Mucosa of stomach (tissue), 1 donor: Measurements from ENCODE around the gene SPA17.

Experiments
- H3K27me3 ChIP-seq: one replicate; pipeline ENCODE4 v1.7.0; 2013; ENCODE audit warnings: mild to moderate bottlenecking, low read length; ENCODE audit not compliant: control insufficient read depth, insufficient read depth
- H3K36me3 ChIP-seq: one replicate; pipeline ENCODE4 v1.7.0; 2013; ENCODE audit warnings: low read length; ENCODE audit not compliant: control insufficient read depth, insufficient read depth
- H3K4me1 ChIP-seq: one replicate; pipeline ENCODE4 v1.7.0; 2013; ENCODE audit warnings: mild to moderate bottlenecking, low read length; ENCODE audit not compliant: control insufficient read depth, insufficient read depth
- H3K4me3 ChIP-seq: one replicate; pipeline ENCODE4 v1.7.0; 2013; ENCODE audit warnings: low read length
- H3K9ac ChIP-seq: one replicate; pipeline ENCODE4 v1.7.0; 2013; ENCODE audit warnings: mild to moderate bottlenecking, low read length, moderate library complexity
- H3K9me3 ChIP-seq: one replicate; pipeline ENCODE4 v1.7.0; 2013; ENCODE audit warnings: mild to moderate bottlenecking, low read length, moderate library complexity; ENCODE audit not compliant: control insufficient read depth
- donor health status: Pancreatic carcinoma.

SPA17 gene

GRCh38 chr11:124746621-124747243, 73.0 kb downstream of the SPA17 start:
- H3K9ac ChIP-seq = peak overlapping the region; percentile 66

More at GRCh38 chr11:124746621-124747243, 73.0 kb downstream of the SPA17 start:
- H3K4me3 ChIP-seq = peak overlapping the region; percentile 68
- peaks cover 29% of the 10 kb centered on the region for H3K4me1 ChIP-seq
- peaks cover 8% of the 10 kb centered on the region for H3K36me3 ChIP-seq
- peaks cover 17% of the 10 kb centered on the region for H3K27me3 ChIP-seq
- no peaks in the 10 kb centered on the region for H3K9me3 ChIP-seq
